ENCODE data around the gene DKK1. TPM values are rescaled to one million over a fixed set of nuclear protein-coding genes. Genes with fewer than 3 reads are reported as not detected.

The DKK1 gene
- 40.0 and 175 TPM in 2 replicates for total RNA-seq

GRCh38 chr10:52313933-52314821, at the start of gene DKK1:
Gene DKK1 (plus strand): TSS chr10:52314281. CDS start chr10:52314435, 154 bp downstream.

